SKM-1 (cell line): Measurements from ENCODE around the gene ANXA5.
"Not testable (repeated sequence)": the region's sequence is repeated elsewhere in the genome, so short reads cannot be mapped to it uniquely, and the experiment has no call there.

Experiments used
- DNase-seq: peaks from one replicate; lab custom pipeline; 2025; ENCODE audit not compliant: unreplicated experiment; lab: John Stamatoyannopoulos, UW

The ANXA5 gene

GRCh38 chr4:121679267-121679666 lies 17.5 kb downstream of the ANXA5 start:
- no peak for DNase-seq

DNA sequence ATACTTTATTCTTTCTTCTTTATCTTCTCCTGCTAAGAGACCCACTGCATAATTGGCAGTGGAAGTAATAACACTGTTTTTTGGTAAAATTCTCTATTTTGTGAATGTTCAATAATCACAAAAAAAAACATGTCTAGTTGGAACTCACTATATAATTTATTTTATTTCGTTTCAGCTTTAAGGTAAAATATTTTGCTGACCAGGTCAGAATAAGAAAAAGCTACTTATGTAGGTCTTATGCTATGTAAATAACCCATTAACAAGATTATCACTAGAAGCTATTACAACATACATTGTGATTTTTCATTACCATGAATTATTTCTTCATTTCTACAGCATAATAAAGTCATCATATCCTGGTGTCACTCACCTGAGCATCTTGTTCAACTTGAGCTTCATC lies 19.3 kb downstream of the ANXA5 start:
- no peak for DNase-seq

GRCh38 chr4:121676345-121677075 lies 20.3 kb downstream of the ANXA5 start:
- no peak for DNase-seq

GRCh38 chr4:121675715-121676114 lies 21.1 kb downstream of the ANXA5 start:
- no peak for DNase-seq

GRCh38 chr4:121674696-121675095 lies 22.1 kb downstream of the ANXA5 start:
- DNase-seq, result no peak

DNA sequence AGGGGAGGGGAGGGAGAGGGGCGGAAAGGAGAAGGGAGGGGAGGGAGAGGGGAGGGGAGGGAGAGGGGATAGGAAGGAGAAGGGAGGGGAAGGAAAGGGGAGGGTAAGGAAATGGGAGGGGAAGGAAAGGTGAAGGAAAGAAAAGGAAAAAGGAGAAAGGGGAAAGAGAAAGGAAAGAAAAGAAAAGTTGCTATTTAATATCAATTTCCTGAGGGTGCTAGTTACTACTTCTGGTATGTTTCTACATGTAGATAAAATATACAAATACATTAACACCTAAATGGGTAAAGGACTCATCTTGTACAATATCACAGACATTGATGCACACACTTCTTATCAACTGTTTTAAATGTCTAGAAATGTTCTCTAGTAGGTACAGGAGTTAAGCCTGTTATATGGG lies 22.6 kb downstream of the ANXA5 start:
- no peak for DNase-seq

DNA sequence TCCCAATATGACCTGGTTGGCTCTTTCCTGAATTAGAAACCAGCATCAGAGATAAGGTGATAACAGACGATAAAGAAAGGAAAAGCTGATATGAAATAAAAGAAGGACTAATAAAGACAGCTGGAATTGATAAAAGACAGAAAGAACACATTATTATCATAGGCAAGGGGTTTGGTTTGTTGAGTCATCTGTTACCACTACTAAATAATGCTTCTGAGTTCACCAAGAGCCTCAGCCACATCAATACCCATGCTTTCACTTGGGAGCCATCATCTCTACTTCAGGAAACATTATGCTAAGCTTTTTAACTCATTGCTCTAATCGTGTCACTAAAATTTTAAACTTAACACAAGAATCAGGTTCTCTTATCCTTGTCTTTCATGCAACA lies 27.6 kb downstream of the ANXA5 start:
- no peak for DNase-seq

DNA sequence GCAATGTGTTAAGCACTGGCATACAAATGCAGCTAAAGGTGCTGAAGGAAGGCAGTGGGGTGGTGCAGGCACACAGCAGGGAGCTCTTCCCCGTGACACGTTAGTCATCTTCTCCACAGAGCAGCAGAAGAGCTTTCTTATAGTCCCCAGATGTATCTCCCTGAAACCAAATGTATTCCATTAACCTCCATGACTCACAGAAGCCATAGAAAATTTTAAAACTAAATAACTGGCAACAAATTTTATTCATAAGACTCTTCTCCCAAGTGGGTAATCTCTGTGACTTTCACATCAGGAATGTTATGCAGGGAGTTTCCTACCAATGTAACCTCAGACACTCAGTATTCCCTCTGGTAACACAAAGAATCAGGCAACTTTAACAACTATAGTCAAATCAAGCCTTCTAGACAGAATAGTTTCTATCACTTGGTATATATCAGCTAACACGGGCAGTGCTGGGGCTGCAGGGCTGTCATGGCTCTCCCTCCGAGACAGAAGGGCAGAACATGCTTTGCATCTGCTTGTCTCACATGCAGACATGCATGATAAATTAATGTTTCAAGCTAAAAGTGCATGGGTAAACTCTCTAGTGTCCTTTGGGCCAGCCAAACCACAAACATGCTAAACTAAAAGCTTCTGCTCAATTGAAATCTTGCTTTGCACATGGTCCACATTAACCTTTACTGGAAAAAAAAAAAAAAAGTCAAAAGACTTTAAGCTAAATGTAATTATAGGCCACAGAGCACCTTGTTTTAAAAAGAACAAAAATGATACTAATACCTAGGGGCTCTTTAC lies 28.2 kb downstream of the ANXA5 start:
- DNase-seq, result no peak

GRCh38 chr4:121666091-121666679 lies 30.6 kb downstream of the ANXA5 start:
- no peak for DNase-seq

- no peak for DNase-seq
These were observed 31.4 kb downstream of the ANXA5 start for GRCh38 chr4:121665371-121665770.

DNA sequence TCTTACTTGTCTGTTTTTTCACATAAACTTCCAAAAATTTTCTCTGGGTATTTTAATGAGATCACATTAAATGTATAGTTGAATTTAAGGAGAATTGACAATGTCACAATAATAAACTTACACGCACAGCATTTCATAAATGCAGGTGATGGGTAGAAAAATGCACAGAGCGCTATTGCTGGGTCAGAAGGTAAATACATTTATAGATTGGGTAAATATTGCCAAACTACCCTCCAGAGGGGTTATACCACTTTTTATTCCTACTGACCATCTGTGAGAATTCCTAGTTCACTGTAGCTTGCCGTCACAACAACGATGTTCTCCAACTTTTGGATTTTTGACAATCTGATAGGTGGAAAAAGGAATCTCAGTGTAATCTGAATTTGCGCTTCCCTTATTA lies 34.6 kb downstream of the ANXA5 start:
- no peak for DNase-seq

GRCh38 chr4:121660175-121660933 lies 36.4 kb downstream of the ANXA5 start:
- not testable (repeated sequence) for DNase-seq

DNA sequence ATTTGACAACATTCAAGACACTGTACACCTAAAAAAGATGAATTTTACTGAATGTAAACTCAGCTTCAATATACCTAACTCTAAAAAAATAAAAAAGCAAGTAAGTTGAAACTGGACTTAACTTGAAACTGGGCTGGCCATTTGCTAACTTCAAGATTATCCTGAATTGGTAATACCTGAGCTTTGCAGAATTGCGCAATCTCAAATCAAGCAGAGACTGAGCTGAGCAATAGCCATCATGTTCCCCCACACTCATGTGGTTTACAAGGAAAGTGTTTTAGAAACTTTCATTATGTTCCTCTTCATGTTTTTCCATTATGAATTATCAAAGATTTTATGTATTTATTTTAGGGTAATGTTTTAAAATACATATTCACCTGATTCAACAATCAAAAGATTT lies 38.7 kb downstream of the ANXA5 start:
- no peak for DNase-seq

- DNase-seq, result no peak
These were observed 40.5 kb downstream of the ANXA5 start for GRCh38 chr4:121656269-121656641.

- no peak for DNase-seq
These were observed 41.2 kb downstream of the ANXA5 start for GRCh38 chr4:121655320-121656268.

DNA sequence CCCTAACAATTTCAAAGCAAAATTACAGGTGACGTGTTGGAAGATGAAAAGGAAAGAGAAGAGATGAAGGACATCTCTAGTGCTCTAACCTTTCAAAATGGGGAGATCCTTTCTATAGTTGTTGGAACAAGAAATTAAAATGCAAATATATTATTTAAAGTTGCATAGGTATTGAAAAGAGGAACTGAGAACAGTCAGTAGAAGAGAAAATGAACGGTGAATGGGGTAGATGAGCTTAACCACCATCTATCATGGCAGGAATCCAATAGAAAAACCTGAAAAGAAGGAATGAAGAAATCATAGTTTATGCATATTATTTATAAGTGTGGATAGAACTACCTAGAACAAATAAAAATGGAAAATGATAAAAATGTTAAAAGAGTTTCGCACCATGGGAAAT lies 42.0 kb downstream of the ANXA5 start:
- DNase-seq, result no peak

DNA sequence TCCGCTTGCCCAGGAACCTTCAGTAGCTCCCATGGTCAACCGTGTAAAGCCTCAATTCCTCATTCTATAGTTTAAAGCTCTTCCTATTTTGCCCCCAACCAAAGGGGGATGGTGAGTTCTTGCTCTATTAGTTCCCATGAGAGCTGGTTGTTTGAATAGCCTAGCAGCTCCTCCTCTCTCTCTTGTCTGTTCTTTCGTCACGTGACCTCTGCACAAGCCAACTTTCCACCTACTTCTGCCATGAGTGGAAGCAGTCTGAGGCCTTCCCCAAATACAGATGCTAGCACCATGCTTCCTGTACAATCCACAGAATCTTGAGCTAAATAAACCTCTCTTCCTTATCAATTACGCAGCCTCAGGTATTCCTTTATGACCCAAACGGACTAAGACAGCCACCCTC lies 42.8 kb downstream of the ANXA5 start:
- no peak for DNase-seq

GRCh38 chr4:121653214-121653613 lies 43.6 kb downstream of the ANXA5 start:
- no peak for DNase-seq

DNA sequence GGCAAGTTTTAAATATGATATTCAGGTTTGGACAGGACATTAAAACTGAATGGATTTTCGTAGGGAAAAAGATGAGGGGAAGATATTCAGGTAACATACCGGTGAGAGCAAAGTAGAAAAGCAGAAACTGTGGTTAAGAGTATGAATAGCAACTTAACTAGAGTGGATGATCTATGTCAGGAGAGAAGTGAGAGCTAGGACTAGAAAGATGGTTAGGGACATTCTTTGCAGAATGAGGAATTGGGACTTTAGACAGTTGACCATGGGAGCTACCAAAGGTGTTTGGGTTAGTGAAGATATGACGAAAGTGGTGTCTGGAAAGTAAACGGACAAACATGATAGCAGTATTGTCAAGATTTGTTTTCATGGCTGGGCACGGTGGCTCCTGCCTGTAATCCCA lies 45.2 kb downstream of the ANXA5 start:
- DNase-seq, result peak; percentile 19

DNA sequence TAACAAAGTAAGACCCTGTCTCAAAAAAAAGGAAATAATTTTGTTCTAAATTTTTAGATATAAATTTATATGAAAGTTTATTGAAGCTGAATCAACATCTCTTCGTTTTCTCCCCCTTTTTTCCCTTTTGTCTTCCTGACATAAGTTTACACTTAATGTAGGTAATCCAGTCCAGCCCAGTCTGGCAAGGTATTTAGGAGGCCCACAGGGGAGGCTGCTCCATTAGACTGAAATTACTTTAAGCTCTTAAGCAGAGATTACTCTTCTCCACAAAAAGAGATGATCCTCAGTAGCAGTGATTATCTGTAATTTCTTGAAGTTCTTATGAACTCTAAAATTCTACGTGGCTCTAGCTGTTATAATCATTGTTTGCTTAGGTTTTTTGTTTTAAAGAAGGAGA lies 46.0 kb downstream of the ANXA5 start:
- DNase-seq, result no peak
